GM19455 (cell line): Measurements from ENCODE around the gene SNX17.

Source experiments
- ATAC-seq: cut with Tn5 transposase; IDR thresholded peaks from one replicate; pipeline ENCODE4 v1.9.1; 2021; ENCODE audit not compliant: unreplicated experiment

The SNX17 gene

GRCh38 chr2:27362678-27363420 lies 7.6 kb upstream of the SNX17 start:
- no peak for ATAC-seq

- ATAC-seq = no peak
Observed at GRCh38 chr2:27363933-27364332, 6.5 kb upstream of the SNX17 start.

- peak; percentile 16 for ATAC-seq
Observed at GRCh38 chr2:27369471-27370025, 868 bp upstream of the SNX17 start.

- ATAC-seq = peak; percentile 38
Observed at GRCh38 chr2:27370816-27371620, 602 bp downstream of the SNX17 start.

GRCh38 chr2:27372937-27373336 lies 2.5 kb downstream of the SNX17 start:
- no peak for ATAC-seq

- ATAC-seq = no peak
Observed at GRCh38 chr2:27373567-27373966, 3.2 kb downstream of the SNX17 start.

- ATAC-seq = no peak
Observed at GRCh38 chr2:27375513-27376099, 5.2 kb downstream of the SNX17 start.

GRCh38 chr2:27376151-27376865 lies 5.9 kb downstream of the SNX17 start:
- ATAC-seq = no peak

GRCh38 chr2:27376866-27377617 lies 6.6 kb downstream of the SNX17 start:
- ATAC-seq = no peak

GRCh38 chr2:27377618-27378095 lies 7.2 kb downstream of the SNX17 start:
- no peak for ATAC-seq

- no peak for ATAC-seq
Observed at GRCh38 chr2:27378096-27378808, 7.8 kb downstream of the SNX17 start.

GRCh38 chr2:27378809-27379290 lies 8.4 kb downstream of the SNX17 start:
- ATAC-seq = no peak

GRCh38 chr2:27379383-27379835 lies 9.0 kb downstream of the SNX17 start:
- no peak for ATAC-seq

GRCh38 chr2:27379836-27380625 lies 9.6 kb downstream of the SNX17 start:
- ATAC-seq = peak; percentile 46

GRCh38 chr2:27380626-27381545 lies 10.5 kb downstream of the SNX17 start, which contains the start of gene ZNF513:
Gene ZNF513 (minus strand): TSS chr2:27380734. CDS start chr2:27380526, 208 bp downstream.
- peak; percentile 87 for ATAC-seq

- no peak for ATAC-seq
Observed at GRCh38 chr2:27381577-27382181, 11.3 kb downstream of the SNX17 start.
